PC-3 (cell line): ENCODE measurements around the gene SYDE2.
"Not testable (repeated sequence)": the region's sequence is repeated elsewhere in the genome, so short reads cannot be mapped to it uniquely, and the experiment has no call there.

Experiments used
- EZH2 ChIP-seq: fragments of 300-600 bp; sonication (generic); IDR thresholded peaks from one replicate; pipeline ENCODE4 v1.6.1; 2017; ENCODE audit warnings: antibody characterized with exemption, mild to moderate bottlenecking, low read length; ENCODE audit not compliant: unreplicated experiment
- EZH2phosphoT487 ChIP-seq: fragments of 300-600 bp; sonication (generic); IDR thresholded peaks from 2 replicates; pipeline ENCODE4 v1.6.1; 2018; ENCODE audit warnings: mild to moderate bottlenecking, antibody characterized with exemption, low read length, borderline replicate concordance
- TF ChIP-seq, protein P1 (sequence below): fragments of 300-600 bp; sonication (generic); conservative IDR thresholded peaks from 2 replicates; pipeline ENCODE4 v1.5.1; 2017; ENCODE audit warnings: antibody characterized with exemption, low read depth, mild to moderate bottlenecking, low read length

GRCh38 chr1:85192129-85192528, 8.7 kb downstream of the SYDE2 start:
- TF ChIP-seq, protein P1, sequence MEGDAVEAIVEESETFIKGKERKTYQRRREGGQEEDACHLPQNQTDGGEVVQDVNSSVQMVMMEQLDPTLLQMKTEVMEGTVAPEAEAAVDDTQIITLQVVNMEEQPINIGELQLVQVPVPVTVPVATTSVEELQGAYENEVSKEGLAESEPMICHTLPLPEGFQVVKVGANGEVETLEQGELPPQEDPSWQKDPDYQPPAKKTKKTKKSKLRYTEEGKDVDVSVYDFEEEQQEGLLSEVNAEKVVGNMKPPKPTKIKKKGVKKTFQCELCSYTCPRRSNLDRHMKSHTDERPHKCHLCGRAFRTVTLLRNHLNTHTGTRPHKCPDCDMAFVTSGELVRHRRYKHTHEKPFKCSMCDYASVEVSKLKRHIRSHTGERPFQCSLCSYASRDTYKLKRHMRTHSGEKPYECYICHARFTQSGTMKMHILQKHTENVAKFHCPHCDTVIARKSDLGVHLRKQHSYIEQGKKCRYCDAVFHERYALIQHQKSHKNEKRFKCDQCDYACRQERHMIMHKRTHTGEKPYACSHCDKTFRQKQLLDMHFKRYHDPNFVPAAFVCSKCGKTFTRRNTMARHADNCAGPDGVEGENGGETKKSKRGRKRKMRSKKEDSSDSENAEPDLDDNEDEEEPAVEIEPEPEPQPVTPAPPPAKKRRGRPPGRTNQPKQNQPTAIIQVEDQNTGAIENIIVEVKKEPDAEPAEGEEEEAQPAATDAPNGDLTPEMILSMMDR, result not testable (repeated sequence)
- TF ChIP-seq EZH2, EZH2phosphoT487: not testable (repeated sequence)
